ENCODE results near the gene RWDD3. TPM values are rescaled to one million over a fixed set of nuclear protein-coding genes. Genes with fewer than 3 reads are reported as not detected.

RWDD3 gene
- total and polyA plus RNA-seq, 2 experiments from 2014 or later: 23.0 to 28.5 TPM

DNA sequence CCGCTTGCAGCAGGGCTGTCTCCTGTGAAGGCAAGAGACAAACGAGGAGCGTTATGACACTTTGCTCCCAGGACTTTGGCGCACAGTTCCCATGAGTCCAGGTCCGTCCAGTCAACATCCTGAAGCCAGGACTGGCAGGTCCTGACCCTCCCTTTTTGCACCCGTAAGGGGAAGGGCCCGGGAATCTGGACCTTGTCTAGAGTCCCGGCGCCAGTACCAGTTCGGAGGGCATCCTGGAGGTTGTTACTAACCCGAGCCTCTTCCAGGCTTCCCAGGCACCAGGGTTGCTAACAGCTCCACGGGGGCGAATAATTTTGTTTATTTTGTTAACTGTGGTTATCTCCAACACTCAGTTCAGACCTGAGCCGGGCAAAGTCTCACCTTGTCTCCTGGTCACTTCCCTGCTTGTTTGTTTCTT is 682 bp upstream of the RWDD3 start:
- Histone ChIP-seq H3K27ac (peak overlapping the region; percentile 91), H3K27me3 (no peaks in the 10 kb centered on the region), H3K4me3 (peak overlapping the region; percentile 60), H2AFZ (peak overlapping the region; percentile 97), H4K20me1 (ENCODE audit: insufficient read depth, poor library complexity, severe bottlenecking) (no peaks in the 10 kb centered on the region), H3K4me1 (ENCODE audit: insufficient read depth) (peaks cover 9% of the 10 kb centered on the region), H3K9me3 (ENCODE audit: low read depth) (no peaks in the 10 kb centered on the region), H3K79me2 (peaks cover 38% of the 10 kb centered on the region), H3K36me3 (replicated peaks; ENCODE audit: insufficient read depth, low read depth) (no peaks in the 10 kb centered on the region), H3K9me2 (replicated peaks; ENCODE audit: insufficient read depth) (no peaks in the 10 kb centered on the region), H3K4me2 (peak overlapping the region; percentile 88)
- WGBS (ENCODE audit: low lambda C conversion rate, missing lambda C conversion rate): 10% methylated on average over 14 of the region's 14 CpGs
- DNase-seq (ENCODE audit: low spot score): peak; percentile 60
- TF ChIP-seq, protein P1, sequence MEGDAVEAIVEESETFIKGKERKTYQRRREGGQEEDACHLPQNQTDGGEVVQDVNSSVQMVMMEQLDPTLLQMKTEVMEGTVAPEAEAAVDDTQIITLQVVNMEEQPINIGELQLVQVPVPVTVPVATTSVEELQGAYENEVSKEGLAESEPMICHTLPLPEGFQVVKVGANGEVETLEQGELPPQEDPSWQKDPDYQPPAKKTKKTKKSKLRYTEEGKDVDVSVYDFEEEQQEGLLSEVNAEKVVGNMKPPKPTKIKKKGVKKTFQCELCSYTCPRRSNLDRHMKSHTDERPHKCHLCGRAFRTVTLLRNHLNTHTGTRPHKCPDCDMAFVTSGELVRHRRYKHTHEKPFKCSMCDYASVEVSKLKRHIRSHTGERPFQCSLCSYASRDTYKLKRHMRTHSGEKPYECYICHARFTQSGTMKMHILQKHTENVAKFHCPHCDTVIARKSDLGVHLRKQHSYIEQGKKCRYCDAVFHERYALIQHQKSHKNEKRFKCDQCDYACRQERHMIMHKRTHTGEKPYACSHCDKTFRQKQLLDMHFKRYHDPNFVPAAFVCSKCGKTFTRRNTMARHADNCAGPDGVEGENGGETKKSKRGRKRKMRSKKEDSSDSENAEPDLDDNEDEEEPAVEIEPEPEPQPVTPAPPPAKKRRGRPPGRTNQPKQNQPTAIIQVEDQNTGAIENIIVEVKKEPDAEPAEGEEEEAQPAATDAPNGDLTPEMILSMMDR (IDR thresholded peaks at IDR 0.05; ENCODE audit: poor library complexity): no peak
- TF ChIP-seq EZH2 (IDR thresholded peaks at IDR 0.05; ENCODE audit: borderline replicate concordance) (no peak), EZH2phosphoT487 (IDR thresholded peaks at IDR 0.05; ENCODE audit: low read depth, severe bottlenecking, unreplicated experiment) (no peak)

DNA sequence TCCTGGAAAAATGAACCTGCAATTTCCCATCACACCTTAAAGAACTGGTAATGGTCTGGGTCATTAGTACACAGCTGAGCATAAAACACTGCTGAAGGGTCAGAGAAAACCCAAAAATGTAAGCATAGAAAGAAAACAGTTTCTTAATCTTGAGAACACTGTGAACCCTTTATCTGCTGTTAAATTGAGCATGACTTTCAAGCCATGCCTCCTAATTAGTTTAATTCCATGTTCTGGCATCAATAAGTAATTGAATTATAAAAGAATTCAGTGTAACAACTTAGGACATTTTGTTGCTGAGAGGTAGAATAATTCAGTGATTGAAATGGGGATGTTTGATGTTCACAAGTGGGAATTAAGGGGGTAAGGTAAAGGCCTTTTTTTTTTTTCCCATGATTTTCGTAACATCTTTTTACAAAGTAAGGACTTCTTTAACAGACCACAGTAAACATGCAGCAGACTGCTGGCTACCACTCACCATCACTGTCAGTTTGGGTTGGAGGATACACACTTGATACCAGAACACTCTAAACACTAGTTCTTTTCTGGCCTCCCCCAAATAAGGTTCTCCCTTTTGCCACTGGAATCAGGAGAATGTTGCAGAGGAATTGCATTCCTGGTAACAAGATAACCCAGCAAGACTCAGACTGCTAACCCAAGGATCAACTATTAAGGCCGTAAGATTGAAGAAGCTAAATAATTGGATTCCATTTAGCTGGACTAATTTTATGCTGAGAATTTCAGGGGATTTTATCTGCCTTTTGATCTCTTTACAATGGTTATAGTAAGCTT is 3.0 kb downstream of the RWDD3 start:
- H3K4me2 ChIP-seq: no peak overlapping the region
- no peaks in the 10 kb centered on the region for H3K36me3 ChIP-seq (replicated peaks; ENCODE audit: insufficient read depth, low read depth)
- TF ChIP-seq, protein P1 (IDR thresholded peaks at IDR 0.05; ENCODE audit: poor library complexity): no peak
- no peak for TF ChIP-seq EZH2 (IDR thresholded peaks at IDR 0.05; ENCODE audit: borderline replicate concordance)
- TF ChIP-seq EZH2phosphoT487 (IDR thresholded peaks at IDR 0.05; ENCODE audit: low read depth, severe bottlenecking, unreplicated experiment): no peak
- no peak overlapping the region for H2AFZ ChIP-seq
- H3K4me1 ChIP-seq (ENCODE audit: insufficient read depth): peaks cover 9% of the 10 kb centered on the region
- H4K20me1 ChIP-seq (ENCODE audit: insufficient read depth, poor library complexity, severe bottlenecking): no peaks in the 10 kb centered on the region
- no peak for DNase-seq (ENCODE audit: low spot score)
- no peak overlapping the region for H3K27ac ChIP-seq
- H3K27me3 ChIP-seq: no peaks in the 10 kb centered on the region
- peaks cover 73% of the 10 kb centered on the region for H3K79me2 ChIP-seq
- no peaks in the 10 kb centered on the region for H3K9me3 ChIP-seq (ENCODE audit: low read depth)
- no peaks in the 10 kb centered on the region for H3K9me2 ChIP-seq (replicated peaks; ENCODE audit: insufficient read depth)
- WGBS (ENCODE audit: low lambda C conversion rate, missing lambda C conversion rate): 81% methylated on average over 2 of the region's 2 CpGs
- no peak overlapping the region for H3K4me3 ChIP-seq

DNA sequence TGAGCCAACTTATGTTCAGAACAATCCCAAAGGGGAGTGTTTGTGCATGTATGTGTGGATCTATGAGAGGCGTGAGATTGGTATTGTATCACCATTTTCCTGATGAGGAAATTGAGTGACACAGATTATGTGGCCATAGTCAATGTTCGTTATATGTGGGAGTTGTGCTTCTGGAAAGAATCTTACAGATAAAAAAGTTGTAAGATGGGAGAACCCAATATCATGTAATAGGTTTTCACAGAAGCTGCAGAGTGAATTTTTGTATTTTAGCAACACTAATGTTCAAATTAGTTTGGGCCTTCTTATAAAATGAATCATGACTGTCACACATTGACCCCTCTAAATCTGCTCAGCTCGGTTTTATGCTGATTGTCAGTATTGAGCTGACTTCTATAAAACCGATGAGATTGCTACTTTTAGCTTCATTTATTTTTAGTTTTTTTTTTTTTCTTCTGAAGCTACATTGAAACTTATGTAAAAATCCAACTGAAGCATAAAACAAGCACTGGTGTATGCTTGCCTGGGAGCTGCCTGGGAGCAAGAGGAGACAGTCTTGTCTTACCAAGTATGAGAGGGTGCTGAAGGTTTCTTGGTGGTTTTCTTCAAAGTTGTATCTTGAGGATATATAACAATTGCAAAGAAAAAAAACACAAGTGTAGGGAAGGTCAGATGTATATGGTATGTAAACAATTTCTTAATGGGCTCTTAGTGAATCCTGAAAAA is 4.1 kb downstream of the RWDD3 start:
- H3K27ac ChIP-seq: no peak overlapping the region
- H3K4me3 ChIP-seq: no peak overlapping the region
- WGBS (ENCODE audit: low lambda C conversion rate, missing lambda C conversion rate): 91% methylated on average over 4 of the region's 4 CpGs
- H4K20me1 ChIP-seq (ENCODE audit: insufficient read depth, poor library complexity, severe bottlenecking): no peaks in the 10 kb centered on the region
- TF ChIP-seq, protein P1 (IDR thresholded peaks at IDR 0.05; ENCODE audit: poor library complexity): no peak
- TF ChIP-seq EZH2phosphoT487 (IDR thresholded peaks at IDR 0.05; ENCODE audit: low read depth, severe bottlenecking, unreplicated experiment): no peak
- no peak for TF ChIP-seq EZH2 (IDR thresholded peaks at IDR 0.05; ENCODE audit: borderline replicate concordance)
- no peaks in the 10 kb centered on the region for H3K4me1 ChIP-seq (ENCODE audit: insufficient read depth)
- H3K27me3 ChIP-seq: no peaks in the 10 kb centered on the region
- H3K79me2 ChIP-seq: peaks cover 80% of the 10 kb centered on the region
- H3K4me2 ChIP-seq: no peak overlapping the region
- no peaks in the 10 kb centered on the region for H3K36me3 ChIP-seq (replicated peaks; ENCODE audit: insufficient read depth, low read depth)
- H2AFZ ChIP-seq: no peak overlapping the region
- DNase-seq (ENCODE audit: low spot score): no peak
- H3K9me3 ChIP-seq (ENCODE audit: low read depth): no peaks in the 10 kb centered on the region
- no peaks in the 10 kb centered on the region for H3K9me2 ChIP-seq (replicated peaks; ENCODE audit: insufficient read depth)
